HG03342 (cell line): ENCODE results near the gene OSTM1.
A peak's percentile ranks its signal among the peaks of the same experiment; 100 is the strongest.

Experiments
- ATAC-seq: cut with Tn5 transposase; IDR thresholded peaks from one replicate; pipeline ENCODE4 v1.9.1; 2021; ENCODE audit warnings: mild to moderate bottlenecking, moderate library complexity; ENCODE audit not compliant: unreplicated experiment

OSTM1 gene, protein sequence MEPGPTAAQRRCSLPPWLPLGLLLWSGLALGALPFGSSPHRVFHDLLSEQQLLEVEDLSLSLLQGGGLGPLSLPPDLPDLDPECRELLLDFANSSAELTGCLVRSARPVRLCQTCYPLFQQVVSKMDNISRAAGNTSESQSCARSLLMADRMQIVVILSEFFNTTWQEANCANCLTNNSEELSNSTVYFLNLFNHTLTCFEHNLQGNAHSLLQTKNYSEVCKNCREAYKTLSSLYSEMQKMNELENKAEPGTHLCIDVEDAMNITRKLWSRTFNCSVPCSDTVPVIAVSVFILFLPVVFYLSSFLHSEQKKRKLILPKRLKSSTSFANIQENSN

GRCh38 chr6:108074359-108075144 is at the start of gene OSTM1:
Gene OSTM1 (minus strand): TSS chr6:108074741. CDS start chr6:108074651, 90 bp downstream.
- ATAC-seq = peak; percentile 97

- no peak for ATAC-seq
Measured at GRCh38 chr6:108123946-108124345, 49.4 kb upstream of the OSTM1 start.

DNA sequence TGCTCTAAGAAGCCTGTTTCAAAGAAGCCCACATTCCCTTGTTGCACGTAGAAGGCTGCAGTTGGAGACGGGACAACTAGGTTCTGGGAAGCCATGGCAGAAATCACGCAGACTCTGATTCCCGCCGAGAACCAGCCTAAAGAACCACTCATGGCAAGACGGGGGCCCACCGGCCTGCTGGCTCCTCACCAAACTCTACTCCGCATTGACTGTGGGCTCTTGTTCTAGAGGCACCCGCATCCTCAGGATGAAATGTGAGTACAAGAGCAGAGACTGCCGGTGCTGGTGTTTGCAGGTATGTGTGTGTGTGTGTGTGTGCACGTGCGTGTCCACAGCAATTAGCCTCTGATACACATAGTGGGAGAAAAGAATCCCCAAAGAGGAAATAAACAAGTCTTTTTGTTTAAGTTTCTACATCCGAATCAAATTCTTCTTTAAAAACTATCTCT is 49.0 kb upstream of the OSTM1 start:
- no peak for ATAC-seq

DNA sequence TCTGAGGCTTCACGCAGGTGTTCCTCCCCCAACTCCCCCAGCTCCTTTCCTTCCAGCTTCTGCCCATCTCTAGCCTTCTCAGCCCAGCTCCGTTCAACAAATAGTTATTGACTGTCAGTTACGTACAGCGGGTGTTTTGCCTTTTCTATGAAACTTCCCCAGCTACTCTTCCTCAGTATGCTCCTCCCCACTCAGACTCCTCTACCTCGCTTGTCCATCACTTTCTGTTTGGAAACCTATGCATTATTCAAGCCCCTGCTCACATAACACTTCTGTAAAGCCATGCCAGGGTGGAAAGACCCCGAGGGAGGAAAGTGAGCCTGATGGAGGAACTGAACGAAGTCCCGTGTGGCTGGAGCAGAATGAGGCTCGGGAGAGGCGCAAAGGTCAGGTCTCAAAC is 47.1 kb upstream of the OSTM1 start:
- ATAC-seq = no peak

DNA sequence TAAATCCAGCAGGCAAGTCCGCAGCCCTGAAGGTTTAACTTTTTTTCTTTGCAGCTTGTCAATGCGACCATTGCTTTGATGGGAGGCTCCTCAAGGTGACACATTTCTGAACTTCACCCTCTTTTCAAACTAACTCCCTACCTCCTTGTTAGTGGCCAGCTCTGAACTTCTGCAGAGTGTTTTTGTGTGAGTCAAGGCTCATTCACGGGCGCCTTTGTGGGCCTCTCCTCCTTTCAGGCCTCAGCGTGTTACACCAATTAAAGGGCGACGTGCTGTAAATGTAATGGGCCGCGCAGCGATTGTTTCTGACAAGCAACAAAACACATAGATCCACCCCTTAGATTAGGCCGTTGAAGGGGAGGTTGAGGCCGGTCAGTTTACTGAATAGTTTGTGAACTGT is 45.8 kb upstream of the OSTM1 start:
- ATAC-seq = no peak

DNA sequence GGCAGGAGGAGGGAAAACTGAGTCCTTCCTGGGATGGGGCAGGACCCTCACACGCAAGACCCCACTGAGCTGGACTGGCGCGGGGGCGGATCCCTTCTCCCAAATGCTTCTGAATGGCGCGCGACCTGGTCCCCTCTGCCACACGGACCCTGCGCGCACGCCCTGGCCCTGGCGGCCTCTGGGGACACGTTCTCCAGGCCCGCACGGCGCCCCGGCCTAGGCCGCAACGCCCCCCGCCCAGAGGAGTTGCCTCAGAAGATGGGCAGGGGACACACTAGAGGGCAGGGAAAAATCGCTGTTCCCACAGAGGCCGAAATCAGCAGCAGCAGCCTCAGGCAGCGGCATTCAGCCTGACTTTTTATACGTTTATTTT is 45.2 kb upstream of the OSTM1 start:
- no peak for ATAC-seq

GRCh38 chr6:108118810-108119768 is 44.5 kb upstream of the OSTM1 start:
- no peak for ATAC-seq

GRCh38 chr6:108118359-108118724 is 43.8 kb upstream of the OSTM1 start:
- ATAC-seq = no peak

DNA sequence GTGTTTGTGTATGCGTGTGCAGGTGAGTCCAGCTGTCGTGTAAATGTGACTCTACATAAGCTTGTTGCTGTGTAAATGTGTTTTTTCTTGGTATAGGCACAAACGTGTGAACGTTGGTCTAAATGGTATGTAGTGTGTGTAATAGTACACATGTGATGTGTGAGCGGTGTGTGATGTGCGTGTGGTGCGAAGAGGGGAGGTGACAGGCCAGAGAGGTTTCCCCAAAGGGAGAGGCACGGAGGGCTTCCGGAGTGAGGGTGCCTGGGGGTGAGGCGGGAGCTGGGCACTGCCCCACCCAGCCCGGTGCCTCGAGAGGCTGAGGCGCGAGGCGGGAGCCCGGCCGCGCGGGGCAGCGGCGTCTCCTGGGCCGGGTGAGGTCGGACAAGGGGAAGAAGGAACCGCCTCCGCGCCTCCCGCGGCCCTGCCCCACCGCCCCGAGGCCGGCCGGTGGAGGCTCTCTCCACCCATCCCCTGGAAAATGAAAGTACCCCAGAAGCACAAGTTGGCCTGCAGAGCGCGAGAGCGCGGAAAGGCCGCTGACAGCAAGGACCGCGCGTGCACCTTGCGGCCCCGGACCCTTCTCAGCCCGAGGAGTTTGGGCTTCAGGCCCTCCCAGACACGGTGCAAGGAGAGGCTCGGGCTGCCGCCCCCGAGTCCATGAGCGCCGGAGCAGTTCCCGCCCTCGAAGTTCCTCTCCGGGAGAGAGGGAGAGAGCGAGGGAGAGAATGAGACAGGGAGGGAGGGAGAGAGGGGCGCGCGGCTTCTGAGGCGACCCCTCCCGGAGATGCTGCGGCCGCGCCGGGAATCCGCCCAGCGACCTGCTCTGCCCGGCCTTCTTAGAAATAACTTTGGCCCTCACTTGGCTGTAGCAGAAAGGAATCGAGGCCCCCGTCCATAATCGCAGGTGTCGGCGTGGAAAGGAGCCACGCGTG is 43.2 kb upstream of the OSTM1 start:
- no peak for ATAC-seq

GRCh38 chr6:108116546-108117426 is 42.2 kb upstream of the OSTM1 start:
- no peak for ATAC-seq

GRCh38 chr6:108115598-108116058 is 41.1 kb upstream of the OSTM1 start:
- no peak for ATAC-seq

- no peak for ATAC-seq
Measured at GRCh38 chr6:108114841-108115597, 40.5 kb upstream of the OSTM1 start.

DNA sequence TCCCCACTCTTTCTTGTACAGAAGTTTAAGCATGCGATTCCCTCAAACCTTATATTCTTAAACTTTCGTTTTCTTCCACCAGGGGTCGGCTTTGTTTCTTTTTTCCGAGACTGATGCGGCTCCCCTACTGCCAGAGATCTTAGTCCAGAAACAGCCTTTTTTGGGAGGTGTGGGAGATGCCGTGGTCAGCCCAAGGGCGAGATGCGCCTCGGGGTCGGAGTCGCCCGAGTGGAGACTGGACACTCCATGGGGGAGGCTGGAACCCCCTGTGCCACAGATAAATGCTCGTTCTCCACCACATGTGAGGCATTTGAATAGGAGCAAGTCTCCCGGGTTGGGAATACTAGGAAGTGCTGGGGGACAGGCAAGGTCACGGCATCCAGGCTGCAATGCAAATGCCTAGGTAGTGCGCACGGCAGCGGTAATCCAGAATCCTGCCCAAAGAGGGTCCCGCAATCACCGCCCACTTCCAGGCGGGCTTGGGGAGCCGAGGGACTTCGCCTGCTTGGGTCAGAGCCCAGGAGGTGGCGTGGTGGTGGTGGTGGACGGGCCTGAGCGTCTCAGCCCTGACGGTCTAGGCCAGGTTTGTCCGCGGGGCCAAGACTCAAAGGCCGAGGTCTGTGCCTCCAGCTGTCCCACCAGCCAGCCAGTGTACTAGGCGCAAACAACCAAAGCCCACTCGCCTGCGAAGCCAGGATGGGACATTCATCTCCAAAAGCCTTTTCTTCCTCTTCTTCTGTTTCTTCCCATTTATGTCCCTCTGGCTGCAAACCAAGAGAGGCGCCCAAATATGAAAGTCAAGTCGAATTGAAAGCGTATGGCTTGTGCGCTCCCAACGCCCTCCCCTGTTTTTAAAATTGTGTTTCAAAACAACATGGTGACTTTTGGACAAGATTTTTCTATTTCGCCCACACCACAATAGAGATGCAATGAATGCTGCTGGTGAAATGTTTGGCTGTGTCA is 39.3 kb upstream of the OSTM1 start:
- ATAC-seq = no peak

- ATAC-seq = no peak
Measured at GRCh38 chr6:108108374-108108773, 33.8 kb upstream of the OSTM1 start.

DNA sequence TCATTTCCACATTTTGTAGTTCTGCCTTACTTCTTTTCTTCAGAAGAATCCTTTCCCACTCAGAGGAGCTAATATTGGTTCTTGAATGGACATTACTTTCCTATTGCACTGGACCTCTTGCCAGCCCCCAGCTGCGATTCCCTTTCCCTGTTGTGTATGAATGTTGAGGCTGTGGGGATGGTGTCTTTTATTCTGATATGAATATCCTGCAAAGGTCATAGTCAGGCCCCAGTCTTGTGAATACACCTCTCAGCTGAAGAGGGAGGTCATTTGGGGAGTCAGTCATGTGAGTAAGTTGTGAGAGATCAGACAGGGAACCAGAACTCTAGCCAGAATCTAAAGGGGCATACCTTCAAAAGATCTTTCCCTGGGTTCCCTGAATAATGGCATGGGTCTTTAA is 32.6 kb upstream of the OSTM1 start:
- no peak for ATAC-seq

DNA sequence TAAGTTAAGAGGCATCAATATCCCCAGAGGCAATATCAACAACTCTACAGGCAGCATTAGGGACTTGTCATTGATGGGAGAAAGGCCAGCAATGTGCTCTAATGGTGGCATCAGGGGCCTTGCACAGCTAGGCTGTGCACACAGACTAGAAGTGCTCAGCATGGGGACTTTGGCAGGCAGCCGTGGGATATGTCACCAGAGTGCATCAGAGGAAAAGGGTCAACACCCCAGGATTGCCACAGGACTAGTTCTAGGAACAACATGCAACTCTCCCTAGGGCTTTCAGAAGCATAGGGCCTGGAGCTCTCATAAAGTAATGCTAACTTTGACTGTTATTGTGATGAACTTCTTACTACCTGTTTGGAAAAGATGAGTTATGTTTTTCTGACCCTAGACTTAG is 32.2 kb upstream of the OSTM1 start:
- no peak for ATAC-seq

DNA sequence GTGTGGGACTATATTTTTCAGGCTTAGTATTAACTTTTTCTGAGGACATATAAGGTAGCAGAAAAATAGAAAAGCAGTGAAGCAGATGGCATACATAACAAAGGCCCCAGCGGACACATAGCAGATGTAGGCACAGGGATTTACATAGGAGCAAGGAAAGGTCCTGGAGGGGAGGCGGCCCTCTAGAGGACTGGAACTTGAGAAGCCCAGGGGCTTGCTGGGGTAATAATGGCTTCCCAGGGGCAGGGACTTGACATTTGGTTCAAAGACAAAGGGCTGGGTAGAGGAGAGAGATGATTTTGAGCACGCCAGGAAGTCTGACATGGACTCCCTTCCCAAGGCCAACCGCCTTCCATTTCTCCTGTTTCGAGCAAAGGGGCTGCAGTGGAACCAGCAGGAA is 31.7 kb upstream of the OSTM1 start:
- ATAC-seq = no peak
